HCT116 (cell line): ENCODE measurements around the gene SPINT4. TPM values are rescaled to one million over a fixed set of nuclear protein-coding genes. Genes with fewer than 3 reads are reported as not detected.

Source experiments
- ATAC-seq: fragments of 200-7000 bp; cut with Tn5 transposase; 2 replicates; pipeline ENCODE4 v1.9.1; 2020; ENCODE audit warnings: mild to moderate bottlenecking, moderate library complexity
- BruUV-seq: library from RNA; stranded (reverse); fragments of 400-500 nt; replicated peaks from 2 replicates; lab custom pipeline; 2021; lab: Mats Ljungman, UMichigan
- CTCF ChIA-PET: fragments of 300-600 bp; sonication (Branson Sonifier 250); formaldehyde crosslinking; loops from one replicate; lab custom pipeline; 2021; ENCODE audit warnings: antibody characterized with exemption; lab: Charles Lee
- POLR2A ChIA-PET: fragments of 300-600, 350-600 bp; sonication (Branson Sonifier 250); formaldehyde crosslinking; loops from one replicate; lab custom pipeline; 2021; ENCODE audit warnings: antibody characterized with exemption; lab: Charles Lee
- RAD21 ChIA-PET, 2 experiments: fragments of 300-600 bp; sonication (Branson Sonifier 250); formaldehyde crosslinking; loops; one replicate each; lab custom pipeline; 2023; ENCODE audit warnings: low total read pairs in 2 of 2; ENCODE audit not compliant: uncharacterized antibody in 2 of 2, unreplicated experiment in 2 of 2, low non-redundant PET in 1 of 2; lab: Charles Lee
- DNase-seq: peaks from one replicate; pipeline ENCODE4 v3.0.0-alpha.2; 2010; ENCODE audit warnings: low read depth, low spot score
- H2AFZ ChIP-seq: fragments of 200-600 bp; shearing (Covaris generic), sonication (generic); 2 replicates; pipeline ENCODE4 v1.6.1; 2017; ENCODE audit warnings: low read depth, mixed run types, mixed read lengths, antibody characterized with exemption, low read length; ENCODE audit not compliant: poor library complexity, severe bottlenecking
- H3K27ac ChIP-seq: 2 replicates; pipeline ENCODE4 v1.5.1; 2012; ENCODE audit warnings: low read depth, low read length
- H3K27me3 ChIP-seq: fragments of 200-600 bp; sonication (generic); 2 replicates; pipeline ENCODE4 v1.6.1; 2016; ENCODE audit warnings: mixed run types, low read length, mixed read lengths; ENCODE audit not compliant: insufficient read depth
- H3K36me3 ChIP-seq, 2 experiments: fragments of 200-500 bp in 1 of 2; fragments of 200-600 bp in 1 of 2; sonication (Bioruptor generic) in 1 of 2; sonication (generic) in 1 of 2; 2 replicates each; pipeline versions ENCODE4 v1.5.1 to v1.6.1; 2014 to 2016; ENCODE audit warnings: low read length in 2 of 2, inconsistent platforms in 1 of 2, mixed read lengths in 1 of 2, mixed run types in 1 of 2; ENCODE audit not compliant: insufficient read depth in 2 of 2, control insufficient read depth in 1 of 2
- H3K4me1 ChIP-seq, 2 experiments: fragments of 200-600 bp in 1 of 2; sonication (generic) in 1 of 2; 2 replicates each; pipeline versions ENCODE4 v1.5.1 to v1.6.1; 2012 to 2017; ENCODE audit warnings: low read length in 2 of 2, inconsistent platforms in 1 of 2, mild to moderate bottlenecking in 1 of 2, mixed read lengths in 1 of 2, mixed run types in 1 of 2, moderate library complexity in 1 of 2; ENCODE audit not compliant: insufficient read depth in 2 of 2, control insufficient read depth in 1 of 2
- H3K4me2 ChIP-seq: fragments of 200-600 bp; sonication (generic); 2 replicates; pipeline ENCODE4 v1.6.1; 2017; ENCODE audit warnings: mixed run types, low read length, mixed read lengths
- H3K4me3 ChIP-seq, 2 experiments: fragments of 200-600 bp in 1 of 2; sonication (generic) in 1 of 2; replicated peaks in 1 of 2; 2 replicates each; pipeline ENCODE4 v1.5.1; 2011 to 2016; ENCODE audit warnings: low read length in 2 of 2, control low read depth in 1 of 2, low read depth in 1 of 2, mild to moderate bottlenecking in 1 of 2, mixed read lengths in 1 of 2, mixed run types in 1 of 2
- H3K79me2 ChIP-seq: fragments of 200-600 bp; sonication (generic); 2 replicates; pipeline ENCODE4 v1.6.1; 2017; ENCODE audit warnings: mild to moderate bottlenecking, mixed run types, low read length, moderate library complexity, mixed read lengths; ENCODE audit not compliant: insufficient read depth
- H3K9ac ChIP-seq: fragments of 200-600 bp; sonication (generic); 2 replicates; pipeline ENCODE4 v1.6.1; 2016; ENCODE audit warnings: low read length, mixed read lengths
- H3K9me2 ChIP-seq: fragments of 200-600 bp; sonication (generic), shearing (Covaris generic); 2 replicates; pipeline ENCODE4 v1.6.1; 2017; ENCODE audit warnings: mixed run types, mild to moderate bottlenecking, moderate library complexity; ENCODE audit not compliant: insufficient read depth
- H3K9me3 ChIP-seq, 2 experiments: fragments of 200-500 bp in 1 of 2; fragments of 200-600 bp in 1 of 2; sonication (Bioruptor generic) in 1 of 2; sonication (generic) in 1 of 2; 2 replicates each; pipeline ENCODE4 v1.6.1; 2014 to 2017; ENCODE audit warnings: low read length in 2 of 2, mixed read lengths in 2 of 2, inconsistent platforms in 1 of 2, low read depth in 1 of 2, mild to moderate bottlenecking in 1 of 2, mixed run types in 1 of 2, moderate library complexity in 1 of 2; ENCODE audit not compliant: control insufficient read depth in 1 of 2, insufficient read depth in 1 of 2
- H4K20me1 ChIP-seq: fragments of 200-600 bp; sonication (generic), shearing (Covaris generic); 2 replicates; pipeline ENCODE4 v1.6.1; 2017; ENCODE audit warnings: mixed run types, mild to moderate bottlenecking, moderate library complexity; ENCODE audit not compliant: insufficient read depth
- CEBPB ChIP-seq: IDR thresholded peaks from 2 replicates; pipeline ENCODE4 v1.6.1; 2012; ENCODE audit warnings: low read depth
- CTCF ChIP-seq, 3 experiments: fragments of 200-600 bp in 1 of 3; sonication (generic) in 1 of 3; IDR thresholded peaks in 2 of 3; conservative IDR thresholded peaks in 1 of 3; 2 replicates each; pipeline ENCODE4 v1.5.1; 2012 to 2017; ENCODE audit warnings: low read depth in 2 of 3, low read length in 2 of 3, antibody characterized with exemption in 1 of 3, borderline replicate concordance in 1 of 3, control low read depth in 1 of 3, mild to moderate bottlenecking in 1 of 3, mixed read lengths in 1 of 3, mixed run types in 1 of 3, moderate library complexity in 1 of 3; ENCODE audit not compliant: insufficient read depth in 1 of 3
- EZH2phosphoT487 ChIP-seq: fragments of 200-600 bp; IDR thresholded peaks from 2 replicates; pipeline ENCODE4 v1.6.1; 2018; ENCODE audit warnings: antibody characterized with exemption, borderline replicate concordance
- FOSL1 ChIP-seq: IDR thresholded peaks from 2 replicates; pipeline ENCODE4 v1.6.1; 2012; ENCODE audit warnings: low read depth
- MAX ChIP-seq: IDR thresholded peaks from 2 replicates; pipeline ENCODE4 v1.6.1; 2012
- RAD21 ChIP-seq: IDR thresholded peaks from 2 replicates; pipeline ENCODE4 v1.6.1; 2012; ENCODE audit warnings: low read depth, mild to moderate bottlenecking
- SIN3A ChIP-seq: IDR thresholded peaks from 2 replicates; pipeline ENCODE4 v1.6.1; 2012; ENCODE audit warnings: low read depth
- SRF ChIP-seq: IDR thresholded peaks from 2 replicates; pipeline ENCODE4 v1.6.1; 2012; ENCODE audit warnings: low read depth
- YY1 ChIP-seq: IDR thresholded peaks from 2 replicates; pipeline ENCODE4 v1.6.1; 2011; ENCODE audit warnings: low read length, low read depth, moderate library complexity, mild to moderate bottlenecking; ENCODE audit not compliant: insufficient replicate concordance; ENCODE audit errors: extremely low read depth
- ZFX ChIP-seq: fragments of 450-650 bp; IDR thresholded peaks from 2 replicates; pipeline ENCODE4 v1.6.1; 2017
- intact Hi-C: fragments of 100-400 bp; cut with micrococcal nuclease; formaldehyde crosslinking; loops from 2 replicates; pipeline ENCODE4 v1.10.0; 2022
- total RNA-seq: library from RNA; stranded (reverse); gene quantifications from one replicate; pipeline ENCODE4 v1.2.1, GENCODE V29; 2021; ENCODE audit not compliant: unreplicated experiment
- TF ChIP-seq, protein P1 (sequence below): IDR thresholded peaks from 2 replicates; pipeline ENCODE4 v1.6.1; 2012
- TF ChIP-seq, protein P2 (sequence below): IDR thresholded peaks from 2 replicates; pipeline ENCODE4 v1.6.1; 2011; ENCODE audit warnings: mild to moderate bottlenecking, low read length, moderate library complexity; ENCODE audit not compliant: insufficient replicate concordance; ENCODE audit errors: extremely low read depth

The SPINT4 gene
- total RNA-seq, 1 experiment from 2014 or later: not detected

- RAD21 ChIA-PET: no interaction called here
- no peak for ATAC-seq
- H3K27me3 ChIP-seq: no peaks in the 10 kb centered on the region
- H3K4me2 ChIP-seq: no peak overlapping the region
- no TSS peak for BruUV-seq
- H3K27ac ChIP-seq: no peak overlapping the region
- no peaks in the 10 kb centered on the region for H3K36me3 ChIP-seq
- CTCF ChIA-PET: interaction anchor here (1.6 kb wide), 1 partner anchor 26 kb away, joined by 4 read pairs; no protein-coding TSS in a partner anchor
- no peak overlapping the region for H3K9ac ChIP-seq
- H3K4me3 ChIP-seq: no peak overlapping the region
- no peak overlapping the region for H2AFZ ChIP-seq
- no peaks in the 10 kb centered on the region for H3K9me2 ChIP-seq
- no peaks in the 10 kb centered on the region for H3K4me1 ChIP-seq
- no peaks in the 10 kb centered on the region for H4K20me1 ChIP-seq
- no peaks in the 10 kb centered on the region for H3K79me2 ChIP-seq
- no peak for DNase-seq
- POLR2A ChIA-PET: no interaction called here
- H3K9me3 ChIP-seq: no peaks in the 10 kb centered on the region
- TF ChIP-seq CTCF (IDR thresholded peaks at IDR 0.05 in 2 of 3, conservative IDR thresholded peaks at IDR 0.05 in 1 of 3; ENCODE audit: borderline replicate concordance in 1 of 3, insufficient read depth in 1 of 3, low read depth in 2 of 3, low read length in 2 of 3): no peak
- intact Hi-C loops: no loop called here
Observed at GRCh38 chr20:45745015-45745414, 22.9 kb downstream of the SPINT4 start.

GRCh38 chr20:45751721-45752120 lies 29.6 kb downstream of the SPINT4 start:
- no peaks in the 10 kb centered on the region for H3K9me2 ChIP-seq
- H3K36me3 ChIP-seq: no peaks in the 10 kb centered on the region
- H3K27ac ChIP-seq: no peak overlapping the region
- H3K4me3 ChIP-seq: no peak overlapping the region
- DNase-seq: no peak
- ChIA-PET POLR2A (no interaction called here), CTCF (interaction anchor here (2.4 kb wide), 1 partner anchor 20 kb away, joined by 9 read pairs; no protein-coding TSS in a partner anchor), RAD21 (no interaction called here)
- H3K9me3 ChIP-seq: no peaks in the 10 kb centered on the region
- no peak for ATAC-seq
- no peak overlapping the region for H3K9ac ChIP-seq
- no peak overlapping the region for H3K4me2 ChIP-seq
- H3K79me2 ChIP-seq: no peaks in the 10 kb centered on the region
- no peaks in the 10 kb centered on the region for H3K27me3 ChIP-seq
- H2AFZ ChIP-seq: no peak overlapping the region
- H3K4me1 ChIP-seq: no peaks in the 10 kb centered on the region
- no TSS peak for BruUV-seq
- no peaks in the 10 kb centered on the region for H4K20me1 ChIP-seq
- intact Hi-C loops: loop anchor here (5.0 kb wide), 1 partner anchor 204 kb away; the partner anchor contains the start of gene EPPIN
- TF ChIP-seq CEBPB (no peak), MAX (no peak), SIN3A (no peak), RAD21 (no peak), SRF (no peak), EZH2phosphoT487 (no peak), ZFX (no peak), FOSL1 (no peak), YY1 (no peak)
- TF ChIP-seq, protein P1, sequence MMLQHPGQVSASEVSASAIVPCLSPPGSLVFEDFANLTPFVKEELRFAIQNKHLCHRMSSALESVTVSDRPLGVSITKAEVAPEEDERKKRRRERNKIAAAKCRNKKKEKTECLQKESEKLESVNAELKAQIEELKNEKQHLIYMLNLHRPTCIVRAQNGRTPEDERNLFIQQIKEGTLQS: no peak
- TF ChIP-seq, protein P2, sequence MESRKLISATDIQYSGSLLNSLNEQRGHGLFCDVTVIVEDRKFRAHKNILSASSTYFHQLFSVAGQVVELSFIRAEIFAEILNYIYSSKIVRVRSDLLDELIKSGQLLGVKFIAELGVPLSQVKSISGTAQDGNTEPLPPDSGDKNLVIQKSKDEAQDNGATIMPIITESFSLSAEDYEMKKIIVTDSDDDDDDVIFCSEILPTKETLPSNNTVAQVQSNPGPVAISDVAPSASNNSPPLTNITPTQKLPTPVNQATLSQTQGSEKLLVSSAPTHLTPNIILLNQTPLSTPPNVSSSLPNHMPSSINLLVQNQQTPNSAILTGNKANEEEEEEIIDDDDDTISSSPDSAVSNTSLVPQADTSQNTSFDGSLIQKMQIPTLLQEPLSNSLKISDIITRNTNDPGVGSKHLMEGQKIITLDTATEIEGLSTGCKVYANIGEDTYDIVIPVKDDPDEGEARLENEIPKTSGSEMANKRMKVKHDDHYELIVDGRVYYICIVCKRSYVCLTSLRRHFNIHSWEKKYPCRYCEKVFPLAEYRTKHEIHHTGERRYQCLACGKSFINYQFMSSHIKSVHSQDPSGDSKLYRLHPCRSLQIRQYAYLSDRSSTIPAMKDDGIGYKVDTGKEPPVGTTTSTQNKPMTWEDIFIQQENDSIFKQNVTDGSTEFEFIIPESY: no peak
